IMR-90 (cell line): ENCODE results near the gene PDE4B. TPM values are rescaled to one million over a fixed set of nuclear protein-coding genes. Genes with fewer than 3 reads are reported as not detected.

Experiments used
- ATAC-seq: fragments of 200-7000 bp; cut with Tn5 transposase; 2 replicates; pipeline ENCODE4 v1.9.1; 2020; ENCODE audit warnings: low read depth, mild to moderate bottlenecking, moderate library complexity
- BruUV-seq: library from RNA; stranded (reverse); fragments of 400-500 nt; replicated peaks from 2 replicates; lab custom pipeline; 2021; lab: Mats Ljungman, UMichigan
- CTCF ChIA-PET: fragments of 300-600 bp; formaldehyde crosslinking; extraction: SDS; loops from one replicate; lab custom pipeline; 2021; ENCODE audit warnings: antibody characterized with exemption; lab: Yijun Ruan, JAX
- POLR2A ChIA-PET: fragments of 300-600 bp; sonication (Branson Sonifier 250); formaldehyde crosslinking; loops from one replicate; lab custom pipeline; 2022; ENCODE audit warnings: antibody characterized with exemption; ENCODE audit not compliant: unreplicated experiment; lab: Charles Lee
- DNase-seq: peaks from one replicate; pipeline ENCODE4 v3.0.0; 2013
- H2AFZ ChIP-seq: replicated peaks from 2 replicates; pipeline ENCODE3; 2013; ENCODE audit warnings: low read length, mild to moderate bottlenecking; ENCODE audit not compliant: poor library complexity
- H2AK5ac ChIP-seq: 2 replicates; pipeline ENCODE4 v1.6.1; 2013; ENCODE audit warnings: low read depth, low read length, inconsistent platforms
- H2AK9ac ChIP-seq: replicated peaks from 2 replicates; pipeline ENCODE3; 2013; ENCODE audit warnings: mild to moderate bottlenecking, low read depth, low read length, moderate library complexity; ENCODE audit not compliant: poor library complexity
- H2BK120ac ChIP-seq: 2 replicates; pipeline ENCODE4 v1.6.1; 2013; ENCODE audit warnings: low read depth, low read length, inconsistent platforms
- H2BK15ac ChIP-seq: 3 replicates; pipeline ENCODE4 v1.6.1; 2013; ENCODE audit warnings: low read depth, low read length, inconsistent platforms
- H2BK20ac ChIP-seq: 2 replicates; pipeline ENCODE4 v1.6.1; 2013; ENCODE audit warnings: low read depth, mild to moderate bottlenecking, inconsistent platforms, low read length, moderate library complexity
- H2BK5ac ChIP-seq: 2 replicates; pipeline ENCODE4 v1.6.1; 2013; ENCODE audit warnings: mild to moderate bottlenecking, low read depth, low read length, inconsistent platforms; ENCODE audit not compliant: poor library complexity, severe bottlenecking
- H3K14ac ChIP-seq: replicated peaks from 2 replicates; pipeline ENCODE4 v1.6.1; 2013; ENCODE audit warnings: low read depth, low read length, inconsistent platforms
- H3K18ac ChIP-seq: 2 replicates; pipeline ENCODE4 v1.6.1; 2013; ENCODE audit warnings: low read depth, low read length, control low read depth
- H3K23ac ChIP-seq: 2 replicates; pipeline ENCODE4 v1.6.1; 2013; ENCODE audit warnings: low read depth, low read length, inconsistent platforms
- H3K27ac ChIP-seq: 2 replicates; pipeline ENCODE4 v1.5.1; 2013; ENCODE audit warnings: mild to moderate bottlenecking, control low read depth, low read length; ENCODE audit not compliant: insufficient read depth
- H3K27me3 ChIP-seq: 2 replicates; pipeline ENCODE4 v1.6.1; 2013; ENCODE audit warnings: low read length; ENCODE audit not compliant: control insufficient read depth, insufficient read depth
- H3K36me3 ChIP-seq: 2 replicates; pipeline ENCODE4 v1.6.1; 2013; ENCODE audit warnings: low read length, mixed read lengths; ENCODE audit not compliant: control insufficient read depth, insufficient read depth
- H3K4ac ChIP-seq: 2 replicates; pipeline ENCODE4 v1.6.1; 2013; ENCODE audit warnings: low read depth, low read length, inconsistent platforms
- H3K4me1 ChIP-seq: 2 replicates; pipeline ENCODE4 v1.6.1; 2013; ENCODE audit warnings: low read length, mixed read lengths; ENCODE audit not compliant: control insufficient read depth, insufficient read depth
- H3K4me2 ChIP-seq: 2 replicates; pipeline ENCODE4 v1.6.1; 2013; ENCODE audit warnings: low read depth, mild to moderate bottlenecking, control low read depth, low read length, moderate library complexity
- H3K4me3 ChIP-seq: 2 replicates; pipeline ENCODE4 v1.5.1; 2013; ENCODE audit warnings: low read depth, mild to moderate bottlenecking, control low read depth, low read length, moderate library complexity; ENCODE audit not compliant: insufficient read depth
- H3K56ac ChIP-seq: 2 replicates; pipeline ENCODE4 v1.6.1; 2013; ENCODE audit warnings: low read length, inconsistent platforms; ENCODE audit not compliant: insufficient read depth; ENCODE audit errors: extremely low read depth
- H3K79me1 ChIP-seq, 2 experiments: 2 replicates each; pipeline ENCODE4 v1.6.1; 2013; ENCODE audit warnings: low read length in 2 of 2, inconsistent platforms in 1 of 2, low read depth in 1 of 2
- H3K9ac ChIP-seq: 2 replicates; pipeline ENCODE4 v1.6.1; 2013; ENCODE audit warnings: low read depth, low read length, control low read depth
- H3K9me1 ChIP-seq: 2 replicates; pipeline ENCODE4 v1.6.1; 2013; ENCODE audit warnings: low read length, inconsistent platforms; ENCODE audit not compliant: insufficient read depth
- H3K9me3 ChIP-seq: 2 replicates; pipeline ENCODE4 v1.6.1; 2013; ENCODE audit warnings: low read length; ENCODE audit not compliant: control insufficient read depth, insufficient read depth
- H4K20me1 ChIP-seq: 2 replicates; pipeline ENCODE4 v1.6.1; 2013; ENCODE audit warnings: low read length, inconsistent platforms; ENCODE audit not compliant: insufficient read depth
- H4K5ac ChIP-seq: 2 replicates; pipeline ENCODE4 v1.6.1; 2013; ENCODE audit warnings: mild to moderate bottlenecking, low read depth, low read length, control low read depth
- H4K8ac ChIP-seq, 2 experiments: 2 replicates each; pipeline ENCODE4 v1.6.1; 2013; ENCODE audit warnings: low read depth in 2 of 2, low read length in 2 of 2, control low read depth in 1 of 2, inconsistent platforms in 1 of 2
- H4K91ac ChIP-seq: 2 replicates; pipeline ENCODE4 v1.6.1; 2013; ENCODE audit warnings: low read depth, low read length, inconsistent platforms; ENCODE audit not compliant: insufficient read depth
- MAFK ChIP-seq: IDR thresholded peaks from 2 replicates; pipeline ENCODE4 v1.6.1; 2012; ENCODE audit warnings: low read depth, low read length, improper control_type of control experiment
- MAZ ChIP-seq: IDR thresholded peaks from 2 replicates; pipeline ENCODE4 v1.6.1; 2012; ENCODE audit warnings: low read depth, mild to moderate bottlenecking, low read length, improper control_type of control experiment, moderate library complexity, borderline replicate concordance
- MXI1 ChIP-seq: IDR thresholded peaks from 2 replicates; pipeline ENCODE4 v1.6.1; 2012; ENCODE audit warnings: low read depth, mild to moderate bottlenecking, low read length, moderate library complexity, borderline replicate concordance
- RCOR1 ChIP-seq: IDR thresholded peaks from 2 replicates; pipeline ENCODE4 v1.6.1; 2012; ENCODE audit warnings: mild to moderate bottlenecking, low read length, improper control_type of control experiment; ENCODE audit not compliant: insufficient replicate concordance
- SMC3 ChIP-seq: fragments of 150-350 bp; IDR thresholded peaks from 2 replicates; pipeline ENCODE4 v1.6.1; 2016; ENCODE audit warnings: low read depth, mild to moderate bottlenecking, antibody characterized with exemption, low read length, moderate library complexity
- WGBS, 2 experiments: methylation state at CpG; one replicate each; pipeline versions ENCODE4 v1.1.5 to v1.1.7; 2013; ENCODE audit warnings: missing lambda C conversion rate in 2 of 2; ENCODE audit not compliant: insufficient read length in 1 of 2; ENCODE audit errors: extremely low coverage in 2 of 2; 5-methylcytosine and 5-hydroxymethylcytosine counted together
- dilution Hi-C: fragments of 300-500 bp; cut with HindIII; formaldehyde crosslinking; loops from one replicate; pipeline ENCODE4 v1.14.3; 2018; ENCODE audit warnings: low sequenced_read_pairs; ENCODE audit not compliant: unreplicated experiment
- in situ Hi-C: fragments of 300-500 bp; cut with MboI; formaldehyde crosslinking; loops from 3 replicates; pipeline ENCODE4 v1.14.3; 2019; ENCODE audit warnings: low sequenced_read_pairs, inconsistent platforms, mixed read lengths
- intact Hi-C: fragments of 100-400 bp; cut with micrococcal nuclease; formaldehyde crosslinking; loops from 2 replicates; pipeline ENCODE4 v1.10.0; 2022
- polyA plus RNA-seq, 3 experiments: library from polyadenylated mRNA; depleted of rRNA; stranded (reverse); fragments of >200 nt; gene quantifications; 2 replicates each; pipeline ENCODE4 v1.2.3, GENCODE V29; 2012; ENCODE audit warnings: low replicate concordance in 1 of 3
- total RNA-seq: library from RNA; depleted of rRNA; stranded (reverse); fragments of >200 nt; gene quantifications from 2 replicates; pipeline ENCODE4 v1.2.3, GENCODE V29; 2012

PDE4B gene
- total and polyA plus RNA-seq, 2 of the 4 experiments (the other 2 are of a cell fraction), result 5.8 to 21.3 TPM

GRCh38 chr1:66373157-66373591, 580.5 kb downstream of the PDE4B start:
- H3K9me1 ChIP-seq, result peaks cover 13% of the 10 kb centered on the region
- peaks cover 22% of the 10 kb centered on the region for H3K4me1 ChIP-seq
- no peaks in the 10 kb centered on the region for H3K9me3 ChIP-seq
- dilution Hi-C loops, result no loop called here
- H3K36me3 ChIP-seq, result peaks cover 34% of the 10 kb centered on the region
- H2AK9ac ChIP-seq, result no peak overlapping the region
- peaks cover 6 to 21% of the 10 kb centered on the region in 2 experiments; a peak in 3 of 4 replicates for H3K79me1 ChIP-seq
- 0 out of 4 replicates have a peak overlapping the region, but pooled peaks of 1 of the 2 experiments have one; percentile 37 for H4K8ac ChIP-seq
- H4K91ac ChIP-seq, result no peak overlapping the region
- no CpG with 5 or more reads among the region's 4 CpGs for WGBS, 2 experiments
- peaks cover 3% of the 10 kb centered on the region; the same call in 1 of the 2 replicates for H4K20me1 ChIP-seq
- peak overlapping the region; percentile 33; the same call in 1 of the 2 replicates for H3K4ac ChIP-seq
- H2BK15ac ChIP-seq, result peak overlapping the region; percentile 42; the same call in 1 of the 3 replicates
- no peak for DNase-seq
- no peak overlapping the region for H3K4me2 ChIP-seq
- no peak overlapping the region for H3K56ac ChIP-seq
- TF ChIP-seq MXI1 (no peak), MAFK (no peak), MAZ (no peak), RCOR1 (no peak), SMC3 (no peak)
- no peak overlapping the region for H2BK120ac ChIP-seq
- peak overlapping the region; percentile 42 for H4K5ac ChIP-seq
- H3K9ac ChIP-seq, result no peak overlapping the region
- peak overlapping the region; percentile 34; the same call in 1 of the 2 replicates for H3K27ac ChIP-seq
- H2AFZ ChIP-seq, result no peak overlapping the region
- H3K23ac ChIP-seq, result 0 out of 2 replicates have a peak overlapping the region, but pooled peaks have one; percentile 3
- in situ Hi-C loops, result no loop called here
- peak overlapping the region; percentile 73; the same call in 1 of the 2 replicates for H3K18ac ChIP-seq
- ChIA-PET CTCF (interaction anchor here (1.4 kb wide), 1 partner anchor 73 kb away, joined by 4 read pairs; no protein-coding TSS in a partner anchor), POLR2A (no interaction called here)
- 0 out of 2 replicates have a peak overlapping the region, but pooled peaks have one; percentile 2 for H2BK20ac ChIP-seq
- ATAC-seq, result no peak
- no peak overlapping the region for H3K4me3 ChIP-seq
- peak overlapping the region; percentile 96 for H2BK5ac ChIP-seq
- no TSS peak for BruUV-seq
- intact Hi-C loops, result loop anchor here (5.0 kb wide), 2 partner anchors 41 to 129 kb away; no protein-coding TSS in a partner anchor
- H3K14ac ChIP-seq, result peak overlapping the region; percentile 28; the same call in 1 of the 2 replicates
- no peaks in the 10 kb centered on the region for H3K27me3 ChIP-seq
- H2AK5ac ChIP-seq, result peak overlapping the region; percentile 91
